Measurements from ENCODE around the gene CCDC3. TPM values are rescaled to one million over a fixed set of nuclear protein-coding genes. Genes with fewer than 3 reads are reported as not detected.
"Not testable (repeated sequence)": the region's sequence is repeated elsewhere in the genome, so short reads cannot be mapped to it uniquely, and the experiment has no call there.

The CCDC3 gene
- total RNA-seq, 2 donors from 2014 or later: 0.19 TPM; not detected in 1

- no peak for DNase-seq (ENCODE audit: low spot score in 2 of 2)
- Mint-ChIP-seq H3K9me3 (peaks cover 0 to 5% of the 10 kb centered on the region in 2 donors), H3K27ac (no peak overlapping the region), H3K36me3 (peaks cover 0 to under 1% of the 10 kb centered on the region in 2 donors)
- ATAC-seq: no peak
These were observed 15.4 kb upstream of the CCDC3 start for GRCh38 chr10:13016886-13017285.

- Mint-ChIP-seq H3K9me3 (peaks cover 0 to 2% of the 10 kb centered on the region in 2 donors), H3K36me3 (no peaks in the 10 kb centered on the region), H3K27ac (no peak overlapping the region)
- DNase-seq (ENCODE audit: low spot score in 2 of 2): no peak
- no peak for ATAC-seq
These were observed 14.9 kb upstream of the CCDC3 start for GRCh38 chr10:13016426-13016825.

- Mint-ChIP-seq H3K36me3 (no peaks in the 10 kb centered on the region), H3K27ac (no peak overlapping the region), H3K9me3 (no peaks in the 10 kb centered on the region)
- no peak for DNase-seq (ENCODE audit: low spot score in 2 of 2)
- no peak for ATAC-seq
These were observed 4.5 kb upstream of the CCDC3 start for GRCh38 chr10:13006037-13006436.

- Mint-ChIP-seq H3K27ac (no peak overlapping the region), H3K9me3 (no peaks in the 10 kb centered on the region), H3K36me3 (peaks cover 0 to 9% of the 10 kb centered on the region in 2 donors)
- DNase-seq (ENCODE audit: low spot score in 2 of 2) (no peak), ATAC-seq (no peak)
These were observed 2.2 kb upstream of the CCDC3 start for GRCh38 chr10:13003759-13004158.

- Mint-ChIP-seq H3K36me3 (peaks cover 0 to 9% of the 10 kb centered on the region in 2 donors), H3K9me3 (no peaks in the 10 kb centered on the region), H3K27ac (no peak overlapping the region)
- DNase-seq (ENCODE audit: low spot score in 2 of 2) (no peak), ATAC-seq (no peak)
These were observed 1.5 kb upstream of the CCDC3 start for GRCh38 chr10:13003004-13003403.

- DNase-seq (ENCODE audit: low spot score in 2 of 2): no peak
- Mint-ChIP-seq H3K9me3 (no peaks in the 10 kb centered on the region), H3K36me3 (peaks cover 0 to 9% of the 10 kb centered on the region in 2 donors), H3K27ac (no peak overlapping the region)
- ATAC-seq: no peak
These were observed 337 bp upstream of the CCDC3 start for GRCh38 chr10:13001887-13002212.

- Mint-ChIP-seq H3K9me3 (no peaks in the 10 kb centered on the region), H3K36me3 (peaks cover 0 to 9% of the 10 kb centered on the region in 2 donors), H3K27ac (no peak overlapping the region)
- ATAC-seq: no peak
- DNase-seq (ENCODE audit: low spot score in 2 of 2): no peak
These were observed 1.1 kb downstream of the CCDC3 start for GRCh38 chr10:13000431-13000830.

GRCh38 chr10:12999849-13000248 is 1.7 kb downstream of the CCDC3 start:
- ATAC-seq: no peak
- Mint-ChIP-seq H3K9me3 (no peaks in the 10 kb centered on the region), H3K36me3 (peaks cover 0 to 9% of the 10 kb centered on the region in 2 donors), H3K27ac (no peak overlapping the region)
- no peak for DNase-seq (ENCODE audit: low spot score in 2 of 2)

- DNase-seq (ENCODE audit: low spot score in 2 of 2): no peak
- no peak overlapping the region for H3K27ac Mint-ChIP-seq
- no peak for ATAC-seq
- peaks cover 0 to 4% of the 10 kb centered on the region in 2 donors for H3K36me3 Mint-ChIP-seq
- H3K9me3 Mint-ChIP-seq: no peaks in the 10 kb centered on the region
These were observed 6.1 kb downstream of the CCDC3 start for GRCh38 chr10:12995425-12995861.

GRCh38 chr10:12993595-12993994 is 7.9 kb downstream of the CCDC3 start:
- H3K9me3 Mint-ChIP-seq: no peaks in the 10 kb centered on the region
- no peak overlapping the region for H3K27ac Mint-ChIP-seq
- no peak for DNase-seq (ENCODE audit: low spot score in 2 of 2)
- H3K36me3 Mint-ChIP-seq: no peaks in the 10 kb centered on the region
- no peak for ATAC-seq

- H3K9me3 Mint-ChIP-seq: no peaks in the 10 kb centered on the region
- no peak overlapping the region for H3K27ac Mint-ChIP-seq
- ATAC-seq (no peak), DNase-seq (ENCODE audit: low spot score in 2 of 2) (no peak)
- H3K36me3 Mint-ChIP-seq: no peaks in the 10 kb centered on the region
These were observed 16.2 kb downstream of the CCDC3 start for GRCh38 chr10:12985347-12985746.

GRCh38 chr10:12984165-12984747 is 17.3 kb downstream of the CCDC3 start:
- no peaks in the 10 kb centered on the region for H3K36me3 Mint-ChIP-seq
- DNase-seq (ENCODE audit: low spot score in 2 of 2): no peak
- H3K9me3 Mint-ChIP-seq: no peaks in the 10 kb centered on the region
- ATAC-seq: peak in 1 of 2 donors; percentile 59
- H3K27ac Mint-ChIP-seq: no peak overlapping the region

GRCh38 chr10:12983568-12983967 is 17.9 kb downstream of the CCDC3 start:
- not testable (repeated sequence) for H3K36me3 Mint-ChIP-seq; H3K9me3 Mint-ChIP-seq; DNase-seq (ENCODE audit: low spot score in 2 of 2); H3K27ac Mint-ChIP-seq
- peak in 1 of 2 donors; percentile 53 for ATAC-seq

- ATAC-seq (peak in 1 of 2 donors; percentile 22), DNase-seq (ENCODE audit: low spot score in 2 of 2) (no peak)
These were observed 19.9 kb downstream of the CCDC3 start for GRCh38 chr10:12981570-12981969.

GRCh38 chr10:12980713-12981306 is 20.7 kb downstream of the CCDC3 start:
- Mint-ChIP-seq H3K36me3 (no peaks in the 10 kb centered on the region), H3K9me3 (no peaks in the 10 kb centered on the region)

More at GRCh38 chr10:12981570-12981969, 19.9 kb downstream of the CCDC3 start:
- no peak overlapping the region for H3K27ac Mint-ChIP-seq
- H3K36me3 Mint-ChIP-seq: no peaks in the 10 kb centered on the region
- no peaks in the 10 kb centered on the region for H3K9me3 Mint-ChIP-seq

GRCh38 chr10:12980102-12980661 is 21.3 kb downstream of the CCDC3 start:
- no peaks in the 10 kb centered on the region for H3K36me3 Mint-ChIP-seq
- no peak for ATAC-seq

More at GRCh38 chr10:12980713-12981306, 20.7 kb downstream of the CCDC3 start:
- H3K27ac Mint-ChIP-seq: no peak overlapping the region
- no peak for ATAC-seq
- DNase-seq (ENCODE audit: low spot score in 2 of 2): no peak

GRCh38 chr10:12978891-12979290 is 22.6 kb downstream of the CCDC3 start:
- DNase-seq (ENCODE audit: low spot score in 2 of 2) (no peak), ATAC-seq (no peak)
- H3K9me3 Mint-ChIP-seq: no peaks in the 10 kb centered on the region
- no peak overlapping the region for H3K27ac Mint-ChIP-seq
- no peaks in the 10 kb centered on the region for H3K36me3 Mint-ChIP-seq

More at GRCh38 chr10:12980102-12980661, 21.3 kb downstream of the CCDC3 start:
- H3K9me3 Mint-ChIP-seq: no peaks in the 10 kb centered on the region
- no peak for DNase-seq (ENCODE audit: low spot score in 2 of 2)
- no peak overlapping the region for H3K27ac Mint-ChIP-seq

- DNase-seq (ENCODE audit: low spot score in 2 of 2): no peak
- no peak for ATAC-seq
- no peak overlapping the region for H3K27ac Mint-ChIP-seq
- no peaks in the 10 kb centered on the region for H3K36me3 Mint-ChIP-seq
- H3K9me3 Mint-ChIP-seq: no peaks in the 10 kb centered on the region
These were observed 25.6 kb downstream of the CCDC3 start for GRCh38 chr10:12975906-12976305.

Measured in activated naive CD4-positive, alpha-beta T cell treated with anti-CD3 and anti-CD28 coated beads, Interleukin-2, amount 50 U/mL, for 72 hours (primary cell).